Measurements from ENCODE around the gene ENPP1.
A peak's percentile ranks its signal among the peaks of the same experiment; 100 is the strongest.
"Not testable (repeated sequence)": the region's sequence is repeated elsewhere in the genome, so short reads cannot be mapped to it uniquely, and the experiment has no call there.

Gene ENPP1

DNA sequence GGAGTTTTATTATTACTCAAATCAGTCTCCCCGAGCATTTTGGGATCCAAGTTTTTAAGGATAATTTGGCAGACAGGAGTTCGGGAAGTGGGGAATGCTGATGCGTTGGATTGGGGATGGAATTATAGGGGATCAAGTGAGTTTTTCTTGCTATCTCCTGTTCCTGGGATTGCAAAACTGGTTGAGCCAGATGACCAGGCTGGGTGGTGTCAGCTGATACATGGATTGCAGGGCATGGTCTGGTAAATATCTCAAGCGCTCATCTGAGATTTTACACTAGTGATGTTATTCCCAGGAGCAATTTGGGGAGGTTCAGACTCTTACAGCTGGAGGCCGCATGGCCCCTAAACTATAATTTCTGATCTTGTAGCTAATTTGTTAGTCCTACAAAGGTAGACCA, 54.7 kb downstream of the ENPP1 start:
- FAIRE-seq (no peak), DNase-seq (ENCODE audit: insufficient read length, low spot score) (no peak)

DNA sequence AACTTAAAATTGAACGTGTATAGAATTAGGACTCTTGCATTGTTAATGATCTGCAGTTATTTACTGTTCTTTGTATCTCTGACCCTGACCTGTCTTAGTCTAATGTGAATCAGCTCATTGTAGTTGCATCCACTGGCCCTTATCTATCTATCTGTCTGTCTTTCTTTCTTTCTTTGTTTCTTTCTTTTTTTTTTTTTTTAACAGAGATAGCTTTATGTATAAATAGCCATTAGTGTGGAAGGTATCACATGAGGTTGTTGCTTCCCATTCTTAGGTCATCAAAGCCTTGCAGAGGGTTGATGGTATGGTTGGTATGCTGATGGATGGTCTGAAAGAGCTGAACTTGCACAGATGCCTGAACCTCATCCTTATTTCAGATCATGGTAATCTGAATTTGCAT, 59.9 kb downstream of the ENPP1 start:
- DNase-seq (ENCODE audit: insufficient read length, low spot score): no peak
- no peak for FAIRE-seq

DNA sequence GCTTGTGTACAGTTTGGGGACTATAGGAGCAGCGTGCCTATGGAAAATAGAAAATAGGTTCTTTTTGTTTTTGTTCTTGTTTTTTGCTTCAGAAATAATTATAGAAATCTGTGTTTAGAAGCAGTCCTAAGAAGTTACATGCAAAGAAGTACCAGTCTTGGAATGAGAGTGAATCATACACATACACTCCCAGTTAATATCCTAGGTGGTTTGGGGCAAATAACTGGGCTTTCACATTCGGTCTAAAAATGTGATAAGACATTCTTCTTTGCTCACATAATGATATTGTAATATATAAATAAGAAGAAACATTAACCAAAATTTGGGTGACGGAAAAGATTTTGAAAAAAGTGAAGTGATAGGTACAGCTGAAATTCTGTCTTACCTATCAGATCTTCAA, 61.0 kb downstream of the ENPP1 start:
- no peak for DNase-seq (ENCODE audit: insufficient read length, low spot score)
- FAIRE-seq: no peak

DNA sequence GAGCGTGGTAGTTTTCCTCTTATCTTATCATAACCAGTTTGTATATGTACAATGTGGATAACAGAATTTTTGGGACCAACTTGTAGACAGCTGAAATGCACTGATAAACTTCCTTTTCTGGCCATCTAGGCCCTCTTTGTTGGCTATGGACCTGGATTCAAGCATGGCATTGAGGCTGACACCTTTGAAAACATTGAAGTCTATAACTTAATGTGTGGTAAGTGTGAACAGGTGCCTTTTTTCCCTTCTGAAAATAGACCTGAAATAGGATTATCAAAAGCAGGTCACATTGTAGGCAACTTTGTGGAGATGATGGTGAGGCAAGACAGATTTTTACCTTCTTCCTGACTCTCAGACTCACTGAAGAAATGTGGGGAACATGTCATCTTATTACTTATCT, 67.8 kb downstream of the ENPP1 start:
- no peak for DNase-seq (ENCODE audit: insufficient read length, low spot score)
- FAIRE-seq: no peak

DNA sequence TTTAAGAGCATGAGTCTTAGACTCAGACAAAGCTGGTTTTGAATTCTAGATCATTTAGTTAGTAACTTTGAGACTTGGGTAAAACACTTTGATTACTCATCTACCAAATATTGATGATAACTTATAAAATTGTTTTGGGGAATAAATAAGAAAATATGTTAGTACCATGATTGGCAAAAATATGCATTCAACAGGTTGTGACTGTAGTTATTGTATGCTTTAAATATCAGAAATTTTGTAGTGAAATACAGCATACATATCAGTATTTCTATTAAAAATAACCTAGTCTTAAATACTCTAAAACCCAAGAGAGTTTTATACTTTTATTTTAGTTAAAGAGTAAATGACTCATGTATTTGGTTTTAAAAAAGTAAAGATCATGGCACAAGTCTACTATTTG, 68.7 kb downstream of the ENPP1 start:
- DNase-seq (ENCODE audit: insufficient read length, low spot score) (no peak), FAIRE-seq (no peak)

DNA sequence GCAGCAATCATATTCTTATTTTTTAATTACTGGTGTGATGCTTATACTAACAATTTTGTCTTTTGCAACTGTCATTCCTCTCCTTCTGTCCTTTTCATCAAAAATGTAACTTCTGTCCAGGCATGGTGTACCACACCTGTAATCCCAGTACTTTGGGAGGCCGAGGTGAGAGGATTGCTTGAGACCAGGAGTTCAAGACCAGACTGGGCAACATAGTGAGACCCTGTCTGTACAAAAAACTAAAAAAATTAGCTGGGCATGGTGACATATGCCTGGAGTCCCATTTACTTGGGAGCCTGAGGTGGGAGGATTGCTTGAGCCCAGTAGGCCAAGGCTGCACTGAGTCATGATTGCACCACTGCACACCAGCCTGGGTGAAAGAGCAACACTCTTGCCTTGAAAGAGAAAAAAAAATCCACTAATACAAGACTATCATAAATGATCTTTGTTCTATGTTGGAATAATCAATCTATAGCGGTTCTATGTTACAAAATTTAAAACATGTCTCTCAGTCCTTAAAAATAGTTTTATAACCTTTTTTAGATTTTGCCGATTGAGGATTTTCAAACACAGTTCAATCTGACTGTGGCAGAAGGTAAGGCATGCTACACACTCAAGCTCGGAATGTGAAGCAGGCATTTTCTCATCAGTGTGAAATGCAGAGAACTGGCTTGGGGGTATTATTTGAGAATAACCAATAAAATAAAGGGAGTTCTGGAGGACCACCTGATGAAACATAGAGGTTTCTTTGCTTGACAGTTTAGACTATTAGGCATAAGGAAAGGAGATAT, 70.4 kb downstream of the ENPP1 start:
- FAIRE-seq: no peak
- no peak for DNase-seq (ENCODE audit: insufficient read length, low spot score)

DNA sequence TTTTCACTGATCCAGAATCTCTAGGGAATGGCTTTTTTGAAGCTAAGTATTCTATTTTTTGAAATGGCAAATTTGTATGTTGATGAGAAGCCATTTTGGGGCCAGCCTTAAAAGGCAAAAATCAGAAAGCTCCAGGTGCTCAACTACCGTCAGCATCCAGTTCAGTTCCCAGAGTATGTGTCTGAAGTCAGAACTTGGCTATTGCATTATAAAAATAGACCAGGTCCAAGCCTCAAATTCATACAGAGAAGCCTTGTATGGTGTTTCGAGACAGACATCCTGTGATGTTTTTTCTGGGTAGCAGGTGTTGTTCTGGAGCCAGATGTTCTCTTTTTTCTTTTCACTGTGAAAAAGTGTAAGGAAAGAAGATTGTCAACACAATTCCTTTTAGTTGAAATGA, 75.2 kb downstream of the ENPP1 start:
- FAIRE-seq (no peak), DNase-seq (ENCODE audit: insufficient read length, low spot score) (no peak)

DNA sequence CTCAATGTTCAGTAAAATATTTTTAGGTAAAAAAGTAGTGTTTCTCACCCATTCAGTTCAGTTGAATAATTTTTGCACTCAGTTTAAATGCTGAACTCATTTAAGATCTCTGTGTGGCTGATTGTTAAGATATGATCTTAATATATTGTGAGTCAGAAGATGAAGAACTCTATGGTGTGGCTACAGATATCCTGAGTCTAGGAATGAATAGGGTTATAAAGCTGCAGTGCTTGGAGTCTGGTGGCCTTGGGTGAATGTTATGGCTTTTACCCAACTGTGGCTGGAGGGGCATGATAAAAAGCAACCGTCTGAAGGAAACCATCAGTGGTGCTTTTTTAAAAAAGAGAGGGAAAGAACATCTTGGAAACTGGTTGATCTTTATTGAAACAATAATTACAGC, 77.4 kb downstream of the ENPP1 start:
- no peak for FAIRE-seq
- DNase-seq (ENCODE audit: insufficient read length, low spot score): no peak

DNA sequence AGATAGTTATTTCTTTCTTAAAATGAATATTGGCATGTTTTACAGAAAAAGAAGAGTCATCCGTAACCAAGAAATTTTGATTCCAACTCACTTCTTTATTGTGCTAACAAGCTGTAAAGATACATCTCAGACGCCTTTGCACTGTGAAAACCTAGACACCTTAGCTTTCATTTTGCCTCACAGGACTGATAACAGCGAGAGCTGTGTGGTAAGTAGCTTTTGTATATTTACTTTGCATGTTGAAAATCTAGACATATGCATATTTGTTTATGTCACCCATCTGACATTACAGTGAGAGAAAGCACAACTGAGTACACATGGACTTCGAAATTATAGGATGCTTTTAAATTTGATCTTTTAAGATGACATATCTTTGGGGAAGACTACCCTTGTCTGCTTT, 78.7 kb downstream of the ENPP1 start:
- DNase-seq (ENCODE audit: insufficient read length, low spot score) (no peak), FAIRE-seq (no peak)

DNA sequence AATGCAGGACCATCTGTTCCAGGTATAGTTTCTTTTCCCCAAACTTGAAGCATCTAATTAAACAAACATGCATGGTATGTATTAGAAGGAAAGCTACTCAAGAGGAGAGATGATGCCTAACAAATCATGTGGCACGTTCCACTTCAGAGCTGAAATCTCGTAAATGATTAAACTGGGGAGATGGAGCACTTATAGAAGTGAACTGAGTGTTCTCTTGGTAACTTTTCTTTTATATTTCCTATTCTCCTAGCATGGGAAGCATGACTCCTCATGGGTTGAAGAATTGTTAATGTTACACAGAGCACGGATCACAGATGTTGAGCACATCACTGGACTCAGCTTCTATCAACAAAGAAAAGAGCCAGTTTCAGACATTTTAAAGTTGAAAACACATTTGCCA, 82.3 kb downstream of the ENPP1 start:
- DNase-seq (ENCODE audit: insufficient read length, low spot score) (no peak), FAIRE-seq (no peak)

DNA sequence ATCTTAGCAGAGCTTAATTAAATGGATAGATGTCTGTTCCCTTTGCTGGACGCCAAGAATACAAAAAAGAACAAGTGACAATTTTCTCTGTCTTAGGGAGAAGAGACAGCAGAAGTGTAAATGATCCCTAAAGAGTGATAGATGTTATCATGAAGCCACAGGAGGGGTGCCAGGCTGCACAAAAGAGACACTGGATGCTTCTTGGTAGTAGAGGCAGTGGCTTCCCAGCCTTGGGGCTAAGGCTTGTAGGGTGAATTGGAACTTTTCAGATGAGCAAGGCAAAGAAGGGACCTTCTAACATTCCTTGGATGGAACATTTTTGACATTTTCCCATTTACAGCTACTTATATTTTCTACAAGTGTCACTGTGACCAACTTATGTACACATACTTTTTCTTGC, 85.4 kb downstream of the ENPP1 start:
- DNase-seq (ENCODE audit: insufficient read length, low spot score) (no peak), FAIRE-seq (no peak)

DNA sequence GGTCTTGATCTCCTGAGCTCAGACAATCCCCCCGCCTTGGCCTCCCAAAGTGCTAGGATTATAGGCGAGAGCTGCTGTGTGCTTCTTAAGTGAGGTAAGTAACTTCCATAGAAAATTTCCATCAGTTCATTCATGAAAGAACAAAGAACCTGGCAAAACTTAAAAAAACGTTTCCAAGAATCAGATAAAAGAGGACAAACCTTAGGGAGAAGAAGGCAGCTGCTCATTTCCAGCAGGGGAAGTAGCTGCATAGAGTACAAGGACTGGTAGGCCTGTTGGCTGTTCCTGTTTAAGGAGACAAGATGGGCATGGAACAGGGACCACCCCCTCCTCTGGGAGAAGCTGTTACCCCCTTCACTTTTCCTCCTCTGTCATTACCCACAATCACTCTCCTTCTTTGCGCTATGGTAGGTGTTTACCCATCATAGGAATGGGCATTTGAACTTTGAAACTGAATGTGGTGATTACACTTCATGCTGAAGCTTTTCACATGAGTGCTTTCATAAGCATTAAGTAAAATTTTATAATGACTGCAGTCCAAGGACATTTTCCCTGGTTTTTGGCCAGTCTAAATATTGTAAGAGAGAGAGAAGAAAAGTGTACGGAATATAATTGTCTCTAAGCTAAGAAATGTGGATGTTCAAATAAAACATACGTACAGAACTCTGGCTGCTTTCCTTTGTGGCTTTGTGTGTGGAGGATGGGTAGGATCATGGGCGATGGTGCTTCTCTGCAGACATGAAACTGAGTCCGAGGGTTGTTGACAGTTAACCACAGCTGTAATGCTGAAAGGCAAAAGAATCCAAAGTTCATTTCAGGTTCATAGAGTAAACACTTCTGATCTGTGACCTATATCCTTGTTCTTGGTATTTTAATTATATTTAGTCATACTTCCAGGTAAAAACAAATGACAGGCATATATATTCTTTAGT, 86.9 kb downstream of the ENPP1 start:
- DNase-seq (ENCODE audit: insufficient read length, low spot score) (no peak), FAIRE-seq (no peak)

DNA sequence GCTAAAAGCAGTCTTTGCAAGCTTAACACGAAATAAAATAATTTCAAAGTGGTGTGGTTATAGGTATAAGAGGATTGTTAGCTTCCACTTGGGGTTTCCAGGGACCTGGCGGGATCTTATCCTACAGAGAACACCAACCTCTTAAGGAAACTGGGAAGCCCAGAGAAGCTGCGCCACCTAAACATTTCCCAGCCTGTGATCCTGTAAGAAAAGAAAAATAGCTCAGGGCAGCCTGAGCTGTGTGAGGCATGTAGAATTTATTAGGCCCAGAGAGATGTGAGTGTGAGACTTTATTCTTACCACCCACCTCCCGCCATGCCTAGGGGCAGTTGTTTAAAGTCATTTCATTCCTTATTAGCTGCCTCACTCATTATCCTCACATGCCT, 89.2 kb downstream of the ENPP1 start:
- no peak for DNase-seq (ENCODE audit: insufficient read length, low spot score)
- no peak for FAIRE-seq

DNA sequence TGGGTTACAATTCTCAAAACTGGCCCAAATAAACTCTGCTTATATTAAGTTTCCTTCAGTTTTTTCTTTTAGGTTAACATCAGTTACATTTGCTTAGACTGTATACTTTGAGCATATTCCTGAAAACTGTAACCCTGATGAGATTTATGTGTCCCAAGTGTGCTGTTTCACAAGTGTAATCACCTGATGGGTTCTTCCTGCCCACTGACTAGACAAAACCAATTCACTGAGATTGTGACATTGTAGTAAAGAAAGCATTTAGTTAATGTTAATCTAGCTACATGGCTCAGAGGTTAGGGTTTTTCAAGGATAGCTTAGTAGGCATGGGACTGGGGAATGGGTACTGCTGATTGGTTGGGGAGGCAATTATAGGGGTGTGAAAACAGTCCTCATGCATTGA, 89.8 kb downstream of the ENPP1 start:
- FAIRE-seq (no peak), DNase-seq (ENCODE audit: insufficient read length, low spot score) (no peak)

DNA sequence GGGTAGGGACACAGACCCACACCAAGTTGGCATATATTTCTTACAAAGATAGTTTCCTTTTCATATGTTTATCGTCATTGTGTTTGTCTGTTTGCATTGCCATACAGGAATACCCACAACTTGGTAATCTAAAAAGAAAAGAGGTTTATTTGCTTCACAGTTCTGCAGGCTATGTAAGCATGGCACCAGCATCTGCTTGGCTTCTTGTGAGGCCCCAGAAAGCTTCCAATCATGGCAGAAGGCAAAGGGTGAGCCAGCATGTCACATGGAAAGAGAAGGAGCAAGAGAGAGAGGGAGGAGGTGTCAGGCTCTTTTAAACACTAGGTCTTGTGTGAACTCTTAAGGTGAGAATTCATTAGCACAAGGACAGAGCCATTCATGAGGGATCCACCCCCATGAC, 90.9 kb downstream of the ENPP1 start:
- no peak for FAIRE-seq

DNA sequence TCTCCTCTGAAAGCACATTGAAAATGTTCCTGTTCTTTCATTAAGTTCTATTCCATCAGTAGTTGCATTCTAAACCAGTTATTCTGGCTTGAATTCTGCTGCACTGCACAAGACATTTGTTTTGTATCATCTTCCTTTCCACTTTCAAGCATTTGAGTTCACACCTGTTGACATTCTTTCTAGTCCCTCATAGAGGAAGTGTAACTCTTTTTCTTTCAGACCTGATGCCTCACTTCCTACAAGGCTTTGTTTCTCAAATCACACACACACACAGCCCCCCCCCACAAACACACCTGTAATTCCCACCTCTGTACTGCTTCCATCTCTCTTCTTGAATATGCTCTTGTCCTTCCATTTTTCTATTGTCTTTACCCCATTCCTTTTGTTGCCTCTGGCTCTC, 92.4 kb downstream of the ENPP1 start:
- FAIRE-seq: no peak

More for the DNA sequence above, 90.9 kb downstream of the ENPP1 start:
- DNase-seq (ENCODE audit: insufficient read length, low spot score): no peak

DNA sequence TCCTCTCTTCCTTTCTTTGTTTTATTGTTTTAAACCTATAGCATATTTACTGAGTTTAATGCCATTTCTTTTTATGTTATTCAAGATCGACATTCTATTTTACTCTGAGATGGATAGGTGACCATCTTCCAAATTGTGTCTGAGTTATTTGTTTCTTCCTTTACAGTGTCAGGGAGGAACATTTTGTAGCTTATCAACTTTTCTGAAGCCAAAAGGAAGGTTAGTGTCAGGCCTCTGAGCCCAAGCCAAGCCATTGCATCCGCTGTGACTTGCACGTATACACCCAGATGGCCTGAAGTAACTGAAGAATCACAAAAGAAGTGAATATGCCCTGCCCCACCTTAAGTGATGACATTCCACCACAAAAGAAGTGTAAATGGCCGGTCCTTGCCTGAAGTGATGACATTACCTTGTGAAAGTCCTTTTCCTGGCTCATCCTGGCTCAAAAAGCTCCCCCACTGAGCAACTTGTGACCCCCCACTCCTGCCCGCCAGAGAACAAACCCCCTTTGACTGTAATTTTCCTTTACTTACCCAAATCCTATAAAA, 93.6 kb downstream of the ENPP1 start:
- not testable (repeated sequence) for DNase-seq (ENCODE audit: insufficient read length, low spot score); FAIRE-seq

More for the DNA sequence above, 92.4 kb downstream of the ENPP1 start:
- DNase-seq (ENCODE audit: insufficient read length, low spot score): no peak

DNA sequence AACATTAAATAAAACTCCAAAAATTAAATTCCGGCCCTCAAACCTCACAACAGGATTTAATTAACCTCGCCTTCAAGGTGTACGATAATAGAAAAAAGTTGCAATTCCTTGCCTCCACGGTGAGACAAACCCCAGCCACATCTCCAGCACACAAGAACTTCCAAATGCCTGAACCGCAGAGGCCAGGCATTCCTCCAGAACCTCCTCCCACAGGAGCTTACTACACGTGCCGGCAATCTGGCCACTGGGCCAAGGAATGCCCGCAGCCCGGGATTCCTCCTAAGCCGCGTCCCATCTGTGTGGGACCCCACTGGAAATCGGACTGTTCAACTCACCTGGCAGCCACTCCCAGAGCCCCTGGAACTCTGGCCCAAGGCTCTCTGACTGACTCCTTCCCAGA, 95.9 kb downstream of the ENPP1 start:
- FAIRE-seq; DNase-seq (ENCODE audit: insufficient read length, low spot score): not testable (repeated sequence)

DNA sequence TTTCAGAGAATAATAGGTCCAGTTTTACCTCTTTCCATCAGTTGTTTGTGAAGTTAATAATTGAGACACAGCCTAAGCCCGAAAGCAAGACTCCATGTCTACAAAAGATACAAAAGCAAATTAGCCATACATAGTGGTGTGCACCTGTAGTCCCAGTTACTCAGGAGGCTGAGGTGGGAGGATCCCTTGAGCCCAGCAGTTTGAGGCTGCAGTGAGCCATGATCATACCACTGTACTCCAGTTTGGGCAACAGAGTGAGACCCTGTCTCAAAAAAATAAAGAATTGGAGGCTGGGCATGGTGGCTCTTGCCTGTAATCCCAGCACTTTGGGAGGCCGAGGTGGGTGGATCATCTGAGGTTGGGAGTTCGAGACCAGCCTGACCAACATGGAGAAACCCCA, 101.0 kb downstream of the ENPP1 start:
- not testable (repeated sequence) for DNase-seq (ENCODE audit: insufficient read length, low spot score); FAIRE-seq

DNA sequence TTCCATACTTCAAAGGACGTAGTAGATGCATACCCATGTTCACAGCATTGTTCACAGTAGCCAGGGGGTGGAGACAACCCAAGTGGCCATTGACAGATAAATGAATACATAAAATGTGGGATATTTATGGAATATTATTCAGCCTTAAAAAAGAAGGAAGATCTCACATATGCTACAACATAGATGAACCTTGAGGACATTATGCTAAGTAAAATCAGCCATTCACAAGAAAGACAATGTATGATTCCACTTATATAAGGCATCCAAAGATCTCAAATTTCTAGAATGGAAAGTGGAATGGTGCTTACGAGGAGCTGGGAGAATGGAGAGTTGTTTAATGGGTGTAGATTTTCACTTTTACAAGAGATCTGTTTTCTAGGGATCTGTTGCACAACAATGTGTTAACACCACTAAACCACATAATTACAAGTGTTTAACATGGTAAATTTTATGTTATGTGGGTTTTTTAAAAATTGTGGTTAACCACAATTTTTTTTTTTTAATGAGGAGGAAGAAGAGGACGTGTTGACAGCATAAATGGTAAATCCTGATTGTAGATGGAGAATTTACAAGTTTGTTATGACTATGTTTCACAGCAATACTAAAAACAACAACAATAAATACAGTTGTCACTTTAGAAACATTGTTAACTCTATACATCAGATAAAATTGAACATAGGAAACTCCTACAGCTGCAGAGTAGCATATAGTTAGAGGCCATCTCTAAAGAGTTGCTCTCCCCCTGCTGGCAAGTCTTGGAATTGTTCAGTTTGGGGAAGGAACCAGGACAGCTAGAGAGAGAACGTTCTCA, 101.8 kb downstream of the ENPP1 start:
- no peak for FAIRE-seq
- peak; percentile 68 for DNase-seq (ENCODE audit: insufficient read length, low spot score)

DNA sequence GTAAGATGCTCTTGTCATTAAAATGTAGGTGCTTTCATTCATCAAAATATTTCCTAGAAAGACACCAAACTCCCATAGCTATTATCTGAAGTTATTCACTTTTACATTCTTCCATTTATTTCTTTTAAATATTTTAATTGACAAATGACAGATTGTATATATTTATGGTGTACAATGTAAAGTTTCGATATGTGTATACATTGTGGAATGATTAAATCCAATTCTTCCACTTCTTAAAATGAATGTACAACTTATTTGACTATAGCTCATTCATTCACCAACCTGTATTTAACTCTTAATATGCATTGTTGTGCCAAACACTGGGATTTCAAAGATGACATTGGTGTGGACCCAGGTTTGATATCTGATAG, 102.4 kb downstream of the ENPP1 start:
- DNase-seq (ENCODE audit: insufficient read length, low spot score) (no peak), FAIRE-seq (no peak)

All from HTR-8/SVneo (cell line).